Skeletal muscle satellite cell (primary cell): ENCODE results near the gene MAP4K1.
"Not testable (repeated sequence)": the region's sequence is repeated elsewhere in the genome, so short reads cannot be mapped to it uniquely, and the experiment has no call there.

ENCODE experiments used
- H3K27me3 ChIP-seq: 2 replicates; pipeline ENCODE4 v1.7.0; 2013; ENCODE audit warnings: low read length; ENCODE audit not compliant: control insufficient read depth, insufficient read depth
- H3K36me3 ChIP-seq: 2 replicates; pipeline ENCODE4 v1.7.0; 2013; ENCODE audit warnings: mild to moderate bottlenecking, control low read depth, low read length; ENCODE audit not compliant: insufficient read depth
- H3K4me1 ChIP-seq: 2 replicates; pipeline ENCODE4 v1.7.0; 2013; ENCODE audit warnings: low read length; ENCODE audit not compliant: control insufficient read depth, insufficient read depth
- H3K4me2 ChIP-seq: 2 replicates; pipeline ENCODE4 v1.7.0; 2013; ENCODE audit warnings: mild to moderate bottlenecking, low read length
- H3K4me3 ChIP-seq: 2 replicates; pipeline ENCODE4 v1.7.0; 2013; ENCODE audit warnings: low read length
- H3K9ac ChIP-seq: 2 replicates; pipeline ENCODE4 v1.7.0; 2013; ENCODE audit warnings: mild to moderate bottlenecking, low read depth, low read length, moderate library complexity
- H3K9me3 ChIP-seq: replicated peaks from 2 replicates; pipeline ENCODE4 v1.7.0; 2013; ENCODE audit warnings: mild to moderate bottlenecking, control low read depth, low read length

Gene MAP4K1

GRCh38 chr19:38583219-38583984 lies 34.4 kb downstream of the MAP4K1 start:
- H3K27me3 ChIP-seq: no peaks in the 10 kb centered on the region
- no peaks in the 10 kb centered on the region for H3K4me1 ChIP-seq
- H3K9me3 ChIP-seq: no peaks in the 10 kb centered on the region
- no peak overlapping the region for H3K4me3 ChIP-seq
- no peak overlapping the region for H3K4me2 ChIP-seq
- H3K9ac ChIP-seq: no peak overlapping the region
- no peaks in the 10 kb centered on the region for H3K36me3 ChIP-seq

- no peak overlapping the region for H3K4me3 ChIP-seq
- no peak overlapping the region for H3K4me2 ChIP-seq
- no peaks in the 10 kb centered on the region for H3K4me1 ChIP-seq
- H3K36me3 ChIP-seq: no peaks in the 10 kb centered on the region
- H3K9ac ChIP-seq: no peak overlapping the region
- H3K27me3 ChIP-seq: no peaks in the 10 kb centered on the region
- no peaks in the 10 kb centered on the region for H3K9me3 ChIP-seq
Measured at GRCh38 chr19:38580080-38580479, 37.7 kb downstream of the MAP4K1 start.

GRCh38 chr19:38579304-38579703 lies 38.4 kb downstream of the MAP4K1 start:
- not testable (repeated sequence) for H3K9me3 ChIP-seq, H3K9ac ChIP-seq, H3K27me3 ChIP-seq, H3K36me3 ChIP-seq, H3K4me2 ChIP-seq, H3K4me1 ChIP-seq, H3K4me3 ChIP-seq

GRCh38 chr19:38577826-38578225 lies 39.9 kb downstream of the MAP4K1 start:
- Histone ChIP-seq H3K9ac (no peak overlapping the region), H3K4me2 (no peak overlapping the region), H3K4me1 (no peaks in the 10 kb centered on the region), H3K36me3 (no peaks in the 10 kb centered on the region), H3K4me3 (no peak overlapping the region), H3K9me3 (no peaks in the 10 kb centered on the region), H3K27me3 (no peaks in the 10 kb centered on the region)

- Histone ChIP-seq H3K36me3 (no peaks in the 10 kb centered on the region), H3K9me3 (no peaks in the 10 kb centered on the region), H3K9ac (no peak overlapping the region), H3K4me1 (no peaks in the 10 kb centered on the region), H3K27me3 (no peaks in the 10 kb centered on the region), H3K4me3 (no peak overlapping the region), H3K4me2 (no peak overlapping the region)
Measured at GRCh38 chr19:38571682-38572081, 46.1 kb downstream of the MAP4K1 start.

GRCh38 chr19:38569368-38569983 lies 48.3 kb downstream of the MAP4K1 start:
- no peak overlapping the region for H3K9ac ChIP-seq
- H3K9me3 ChIP-seq: no peaks in the 10 kb centered on the region
- H3K36me3 ChIP-seq: no peaks in the 10 kb centered on the region
- H3K27me3 ChIP-seq: no peaks in the 10 kb centered on the region
- no peak overlapping the region for H3K4me2 ChIP-seq
- no peaks in the 10 kb centered on the region for H3K4me1 ChIP-seq
- no peak overlapping the region for H3K4me3 ChIP-seq

GRCh38 chr19:38565691-38566105 lies 52.1 kb downstream of the MAP4K1 start:
- H3K4me3 ChIP-seq: no peak overlapping the region
- H3K4me2 ChIP-seq: no peak overlapping the region
- H3K27me3 ChIP-seq: no peaks in the 10 kb centered on the region
- H3K4me1 ChIP-seq: no peaks in the 10 kb centered on the region
- no peaks in the 10 kb centered on the region for H3K36me3 ChIP-seq
- no peaks in the 10 kb centered on the region for H3K9me3 ChIP-seq
- H3K9ac ChIP-seq: no peak overlapping the region

GRCh38 chr19:38564981-38565690 lies 52.6 kb downstream of the MAP4K1 start:
- Histone ChIP-seq H3K4me2 (no peak overlapping the region), H3K9me3 (no peaks in the 10 kb centered on the region), H3K27me3 (no peaks in the 10 kb centered on the region), H3K4me3 (no peak overlapping the region), H3K4me1 (no peaks in the 10 kb centered on the region), H3K36me3 (no peaks in the 10 kb centered on the region), H3K9ac (no peak overlapping the region)

- Histone ChIP-seq H3K4me1 (no peaks in the 10 kb centered on the region), H3K9me3 (no peaks in the 10 kb centered on the region), H3K4me3 (no peak overlapping the region), H3K4me2 (no peak overlapping the region), H3K36me3 (no peaks in the 10 kb centered on the region), H3K9ac (no peak overlapping the region), H3K27me3 (no peaks in the 10 kb centered on the region)
Measured at GRCh38 chr19:38563475-38563874, 54.3 kb downstream of the MAP4K1 start.

- Histone ChIP-seq H3K9me3 (no peaks in the 10 kb centered on the region), H3K9ac (no peak overlapping the region), H3K4me3 (no peak overlapping the region), H3K27me3 (no peaks in the 10 kb centered on the region), H3K4me1 (no peaks in the 10 kb centered on the region), H3K4me2 (no peak overlapping the region), H3K36me3 (no peaks in the 10 kb centered on the region)
Measured at GRCh38 chr19:38562096-38562495, 55.7 kb downstream of the MAP4K1 start.

- H3K4me2 ChIP-seq: no peak overlapping the region
- H3K9ac ChIP-seq: no peak overlapping the region
- H3K4me3 ChIP-seq: no peak overlapping the region
- no peaks in the 10 kb centered on the region for H3K27me3 ChIP-seq
- H3K4me1 ChIP-seq: no peaks in the 10 kb centered on the region
- H3K36me3 ChIP-seq: no peaks in the 10 kb centered on the region
- H3K9me3 ChIP-seq: no peaks in the 10 kb centered on the region
Measured at GRCh38 chr19:38561658-38562057, 56.1 kb downstream of the MAP4K1 start.
